GM23248 (cell line): Measurements from ENCODE around the gene PNPLA7.

Experiments used
- EZH2 ChIP-seq: fragments of 200-600 bp; sonication (generic); IDR thresholded peaks from 2 replicates; pipeline ENCODE4 v1.6.1; 2018; ENCODE audit warnings: antibody characterized with exemption, mild to moderate bottlenecking; ENCODE audit not compliant: insufficient read depth, poor library complexity, severe bottlenecking
- EZH2phosphoT487 ChIP-seq: fragments of 200-600 bp; sonication (generic); IDR thresholded peaks from 2 replicates; pipeline ENCODE4 v1.6.1; 2018; ENCODE audit warnings: antibody characterized with exemption, moderate library complexity, mild to moderate bottlenecking, low read depth; ENCODE audit not compliant: insufficient read depth

- TF ChIP-seq EZH2phosphoT487 = no peak
- TF ChIP-seq EZH2 = no peak
These were observed 28.7 kb downstream of the PNPLA7 start for GRCh38 chr9:137521405-137521985.
